ENCODE results near the gene TRIM72. TPM values are rescaled to one million over a fixed set of nuclear protein-coding genes. Genes with fewer than 3 reads are reported as not detected.
"Not testable (repeated sequence)": the region's sequence is repeated elsewhere in the genome, so short reads cannot be mapped to it uniquely, and the experiment has no call there.

The TRIM72 gene
- polyA plus RNA-seq, 1 donor: 0.17 TPM

DNA sequence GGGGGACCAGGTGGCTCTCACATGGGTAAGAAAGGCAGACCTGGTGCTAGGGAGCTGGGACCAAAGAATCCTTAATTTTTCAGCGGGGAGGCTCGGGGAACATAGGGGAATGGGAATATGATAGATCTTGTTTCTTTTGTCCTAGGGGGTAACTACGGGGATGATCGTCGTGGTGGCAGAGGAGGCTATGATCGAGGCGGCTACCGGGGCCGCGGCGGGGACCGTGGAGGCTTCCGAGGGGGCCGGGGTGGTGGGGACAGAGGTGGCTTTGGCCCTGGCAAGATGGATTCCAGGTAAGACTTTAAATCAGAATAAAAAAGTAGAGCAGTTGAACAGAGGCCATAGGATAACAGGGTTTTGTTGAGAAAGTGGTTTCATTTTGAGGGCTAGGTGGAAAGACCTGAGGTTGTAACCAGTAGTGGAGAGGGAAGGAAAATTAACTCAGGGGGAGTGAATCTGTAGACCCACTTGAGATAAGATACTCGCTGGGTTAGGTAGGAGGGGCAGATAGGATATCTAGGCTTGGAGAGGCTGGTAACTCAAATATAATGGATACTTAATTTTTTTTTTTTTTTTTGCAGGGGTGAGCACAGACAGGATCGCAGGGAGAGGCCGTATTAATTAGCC is 23.0 kb upstream of the TRIM72 start:
- no peak for DNase-seq

DNA sequence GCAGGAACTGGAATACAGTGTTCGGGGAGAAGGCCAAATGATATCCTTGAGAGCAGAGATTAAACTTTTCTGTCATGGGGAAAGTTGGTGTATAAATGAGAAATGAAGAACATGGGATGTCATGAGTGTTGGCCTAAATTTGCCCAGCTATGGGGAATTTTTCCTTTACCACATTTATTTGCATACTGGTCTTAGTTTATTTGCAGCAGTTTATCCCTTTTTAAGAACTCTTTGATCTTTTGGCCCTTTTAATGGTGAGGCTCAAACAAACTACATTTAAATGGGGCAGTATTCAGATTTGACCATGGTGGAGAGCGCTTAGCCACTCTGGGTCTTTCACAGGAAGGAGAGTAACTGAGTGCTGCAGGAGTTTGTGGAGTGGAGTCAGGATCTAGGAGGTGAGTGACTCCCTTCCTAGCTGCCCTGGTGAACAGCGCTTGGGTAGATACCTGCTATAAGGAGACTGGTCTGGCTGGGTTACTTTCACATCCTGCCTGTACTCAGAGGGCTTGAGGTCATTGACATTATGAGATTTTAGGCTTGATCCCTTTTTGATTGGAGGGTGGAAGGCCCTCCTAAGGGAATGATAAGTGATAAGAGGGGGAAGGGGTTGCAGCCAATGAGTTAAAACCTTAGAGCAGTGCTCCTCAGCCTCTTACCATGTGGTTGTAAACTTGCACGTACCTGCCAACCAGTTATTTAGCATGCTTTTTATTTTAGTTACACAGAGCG is 22.1 kb upstream of the TRIM72 start:
- no peak for DNase-seq

DNA sequence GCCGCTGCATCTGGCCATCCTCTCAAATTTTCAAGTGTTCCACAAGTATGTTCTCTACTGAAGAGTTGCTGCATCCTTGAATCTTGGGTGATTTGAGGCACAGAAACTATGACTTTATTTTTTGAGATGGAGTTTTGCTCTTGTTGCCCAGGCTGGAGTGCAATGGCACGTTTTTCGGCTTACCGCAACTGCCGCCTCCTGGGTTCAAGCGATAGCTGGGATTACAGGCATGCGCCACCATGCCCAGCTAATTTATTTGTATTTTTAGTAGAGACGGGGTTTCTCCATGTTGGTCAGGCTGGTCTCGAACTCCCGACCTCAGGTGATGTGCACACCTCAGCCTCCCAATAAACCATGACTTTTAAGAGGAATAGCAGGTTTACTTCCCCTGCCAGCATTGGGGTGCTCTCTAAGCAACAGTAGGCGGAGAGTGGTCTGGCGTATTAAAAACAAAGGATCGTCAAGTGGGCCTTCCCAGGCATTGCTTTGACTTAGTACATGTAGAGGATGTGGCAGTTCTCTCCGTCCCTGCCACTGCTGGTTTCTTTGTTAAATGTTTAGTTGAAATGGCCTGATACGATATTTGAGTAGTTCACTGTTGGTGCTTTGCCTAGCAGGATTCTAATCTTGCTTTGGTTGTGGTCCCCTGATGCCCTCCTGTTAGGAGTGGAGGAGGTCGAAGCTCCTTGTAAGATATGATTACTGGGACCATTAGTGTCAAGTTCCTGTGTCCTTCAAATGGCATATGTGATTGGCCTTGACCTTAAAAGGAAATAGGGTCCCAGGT is 20.9 kb upstream of the TRIM72 start:
- DNase-seq: no peak

DNA sequence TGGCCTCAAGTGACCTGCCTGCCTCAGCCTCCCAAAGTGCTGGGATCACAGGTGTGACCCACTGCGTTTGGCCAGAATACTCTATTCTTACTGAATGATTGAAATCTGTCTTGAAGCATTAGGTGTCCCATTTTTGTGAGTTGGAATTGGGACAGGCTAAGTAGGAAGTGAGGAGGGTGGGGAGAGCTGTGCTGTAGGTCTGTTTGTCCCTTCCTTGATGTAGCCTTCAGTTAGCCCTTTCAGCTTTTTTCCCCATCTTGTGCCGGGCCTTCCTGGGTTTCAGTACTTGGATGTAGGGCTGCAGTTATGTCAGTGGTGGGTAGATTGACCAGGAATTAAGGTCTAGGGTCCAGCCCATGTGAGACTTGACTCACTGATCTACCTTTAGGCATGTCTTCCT is 20.0 kb upstream of the TRIM72 start:
- DNase-seq: no peak

DNA sequence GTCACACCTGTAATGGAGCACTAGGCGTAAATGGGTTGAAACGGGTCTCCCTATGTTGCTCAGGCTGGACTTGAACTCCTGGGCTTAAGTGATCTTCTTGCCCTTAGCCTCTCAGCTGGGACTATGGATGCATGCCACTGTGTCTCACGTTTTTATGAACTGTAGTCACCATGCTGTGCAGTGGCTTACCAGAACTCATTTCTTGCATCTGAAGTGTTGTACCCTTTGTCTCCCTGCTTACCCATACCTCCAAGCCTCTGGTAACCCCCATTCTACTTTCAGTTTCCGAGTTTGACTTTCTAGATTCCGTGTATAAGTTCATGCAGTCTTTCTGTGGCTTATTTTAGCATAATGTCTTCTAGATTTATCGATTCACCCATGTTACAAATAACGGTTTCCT is 19.0 kb upstream of the TRIM72 start:
- DNase-seq: no peak

DNA sequence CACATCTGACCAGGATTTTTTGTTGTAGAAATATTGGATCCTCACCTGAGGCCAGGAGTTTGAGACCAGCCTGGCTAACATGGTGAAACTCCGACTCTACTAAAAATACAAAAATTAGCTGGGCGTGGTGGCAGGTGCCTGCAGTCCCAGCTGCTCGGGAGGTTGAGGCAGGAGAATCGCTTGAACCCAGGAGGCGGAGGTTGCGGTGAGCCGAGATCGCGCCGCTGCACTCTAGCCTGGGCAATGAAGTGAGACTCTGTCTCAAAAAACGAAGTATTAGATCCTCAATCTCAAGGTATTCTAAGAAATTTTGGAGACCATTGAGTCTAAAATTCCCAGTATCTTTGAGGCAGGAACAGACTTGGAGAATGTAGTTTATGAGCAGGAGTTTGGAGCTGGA is 18.1 kb upstream of the TRIM72 start:
- DNase-seq: not testable (repeated sequence)

DNA sequence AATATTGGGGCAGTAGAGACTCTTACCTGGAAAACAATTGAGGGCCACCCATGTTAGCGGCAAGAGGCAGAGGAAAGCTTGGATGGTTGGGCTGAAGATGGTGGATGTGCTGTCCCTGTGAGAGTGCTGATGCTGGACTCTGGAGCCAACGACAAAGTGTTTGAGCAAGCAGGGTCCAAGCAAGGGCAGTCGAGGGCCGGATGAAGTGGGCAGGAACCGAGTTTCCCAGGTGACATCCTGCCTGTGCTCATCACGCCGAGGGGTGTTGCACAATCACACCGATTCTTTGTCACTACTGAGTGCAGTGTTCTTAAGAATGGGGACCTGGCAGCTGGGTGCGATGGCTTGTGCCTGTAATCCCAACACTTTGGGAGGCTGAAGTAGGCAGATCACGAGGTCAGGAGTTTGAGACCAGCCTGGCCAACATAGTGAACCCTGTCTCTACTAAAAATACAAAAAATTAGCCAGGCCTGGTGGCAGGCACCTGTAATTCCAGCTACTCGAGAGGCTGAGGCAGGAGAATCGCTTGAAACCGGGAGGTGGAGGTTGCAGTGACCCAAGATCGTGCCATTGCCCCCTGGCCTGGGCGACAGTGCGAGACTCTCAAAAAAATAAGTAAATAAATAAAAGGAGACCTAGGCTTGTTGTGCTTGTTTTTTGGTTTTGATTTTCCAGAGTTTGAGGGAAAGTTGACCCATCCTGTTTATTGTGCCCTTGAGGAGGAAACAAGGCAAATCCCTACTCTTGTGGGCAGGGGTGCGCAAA is 17.4 kb upstream of the TRIM72 start:
- no peak for DNase-seq

DNA sequence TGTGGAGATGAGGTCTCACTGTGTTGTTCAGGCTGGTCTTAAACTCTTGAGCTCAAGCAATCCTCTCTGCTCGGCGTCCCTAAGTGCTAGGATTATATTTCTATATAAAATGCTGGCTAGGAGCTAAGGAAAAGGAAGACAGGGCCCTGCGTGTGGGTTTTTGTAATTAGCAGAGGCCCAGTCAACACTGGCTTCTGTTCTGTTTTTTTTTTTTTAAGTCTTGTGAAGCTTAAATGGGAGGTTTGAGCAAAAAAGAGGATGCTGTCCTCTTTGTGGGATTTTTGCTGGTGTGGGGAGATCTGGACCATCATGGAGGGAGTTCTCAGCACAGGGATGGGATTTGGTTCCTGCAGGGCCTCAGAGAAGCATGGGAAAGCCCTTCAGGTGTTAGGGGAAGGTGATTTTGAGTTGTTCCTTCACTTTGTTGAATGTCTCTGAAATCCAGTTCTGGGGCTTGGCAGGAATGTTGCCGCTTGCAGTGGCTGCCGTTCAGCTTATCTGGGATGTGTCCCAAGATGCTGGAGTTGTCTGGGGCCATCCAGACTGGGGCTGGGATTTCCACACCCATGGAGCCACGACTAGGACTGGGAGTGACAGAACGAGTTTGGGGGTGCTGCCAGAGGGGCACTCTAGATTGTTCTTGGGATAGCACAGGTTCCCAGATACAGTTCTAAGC is 15.6 kb upstream of the TRIM72 start:
- DNase-seq: no peak

DNA sequence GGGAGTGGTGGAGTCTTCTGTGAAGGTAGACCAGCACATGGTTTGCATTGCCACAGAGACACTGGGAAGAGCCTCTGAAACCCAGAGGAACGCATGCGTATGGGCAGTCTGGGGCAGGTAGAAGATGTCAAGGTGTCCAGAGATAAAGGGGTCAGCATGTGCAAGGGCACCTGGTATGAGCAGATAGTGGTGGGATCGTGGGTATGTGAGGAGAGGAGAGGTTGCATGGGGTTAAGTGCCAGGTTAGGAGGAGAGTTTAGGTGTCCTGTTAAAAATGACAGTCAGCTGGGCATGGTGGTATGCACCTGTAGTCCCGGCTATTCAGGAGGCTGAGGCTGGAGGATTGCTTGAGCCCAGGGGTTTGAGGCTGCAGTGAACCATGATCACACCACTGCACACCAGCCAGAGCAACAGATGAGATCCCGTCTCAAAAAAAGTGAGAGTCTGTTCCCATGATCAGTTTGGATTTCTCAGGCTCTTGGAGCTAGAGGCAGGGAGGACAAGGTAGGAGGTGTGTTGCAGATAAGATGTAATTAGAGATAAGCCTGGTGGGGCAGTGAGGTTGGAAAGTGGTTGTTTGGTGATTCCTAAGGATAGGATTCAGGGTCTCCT is 14.4 kb upstream of the TRIM72 start:
- no peak for DNase-seq

DNA sequence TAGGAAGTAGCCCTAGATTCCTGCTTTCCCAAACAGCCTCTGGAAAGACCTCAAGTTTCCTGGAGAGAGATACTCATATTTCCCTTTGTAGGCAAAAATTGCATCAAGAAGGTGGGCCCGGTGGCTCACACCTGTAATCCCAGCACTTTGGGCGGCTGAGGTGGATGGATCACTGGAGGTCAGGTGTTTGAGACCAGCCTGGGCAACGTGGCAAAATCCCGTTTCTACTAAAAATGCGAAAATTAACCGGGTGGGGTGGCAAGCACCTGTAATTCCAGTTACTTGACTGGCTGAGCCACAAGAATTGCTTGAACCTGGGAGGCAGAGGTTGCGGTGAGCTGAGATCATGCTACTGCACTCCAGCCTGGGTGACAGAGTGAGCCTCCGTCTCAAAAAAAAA is 13.8 kb upstream of the TRIM72 start:
- not testable (repeated sequence) for DNase-seq

DNA sequence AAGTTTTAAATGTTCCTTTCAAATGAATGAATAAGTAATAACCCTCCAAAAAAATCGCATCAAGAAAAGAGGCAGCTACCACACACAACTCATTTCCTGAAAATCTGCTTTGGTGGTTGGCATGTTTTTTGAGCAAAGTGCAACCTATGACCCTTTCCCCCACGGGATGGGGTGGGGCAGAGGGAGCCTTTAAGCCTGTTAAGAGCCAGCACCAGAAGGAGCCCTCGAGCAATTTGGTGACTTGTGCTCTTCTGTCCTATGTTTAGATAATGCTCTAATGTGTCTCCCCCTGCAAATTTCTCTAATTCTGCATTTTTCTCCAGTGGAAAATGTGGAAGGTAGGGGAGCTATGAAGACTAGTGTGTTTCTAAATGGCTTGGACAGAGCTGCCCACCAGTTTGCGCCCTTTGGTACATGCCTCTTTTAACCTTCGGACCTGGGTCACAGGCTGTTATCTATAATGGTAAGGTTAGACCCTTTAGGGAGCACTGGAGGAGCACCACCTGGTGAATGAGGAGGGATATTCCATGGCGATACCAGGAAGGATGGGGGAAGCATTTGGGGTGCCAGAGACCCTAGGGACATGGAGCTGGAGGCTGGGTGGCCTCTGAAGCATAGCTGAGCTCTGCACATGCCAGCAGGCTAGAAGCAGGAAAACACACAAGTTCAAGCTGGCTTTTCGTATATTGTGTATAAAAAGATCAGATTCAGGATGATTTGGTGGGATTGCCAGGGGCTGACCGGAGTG is 12.9 kb upstream of the TRIM72 start:
- no peak for DNase-seq

DNA sequence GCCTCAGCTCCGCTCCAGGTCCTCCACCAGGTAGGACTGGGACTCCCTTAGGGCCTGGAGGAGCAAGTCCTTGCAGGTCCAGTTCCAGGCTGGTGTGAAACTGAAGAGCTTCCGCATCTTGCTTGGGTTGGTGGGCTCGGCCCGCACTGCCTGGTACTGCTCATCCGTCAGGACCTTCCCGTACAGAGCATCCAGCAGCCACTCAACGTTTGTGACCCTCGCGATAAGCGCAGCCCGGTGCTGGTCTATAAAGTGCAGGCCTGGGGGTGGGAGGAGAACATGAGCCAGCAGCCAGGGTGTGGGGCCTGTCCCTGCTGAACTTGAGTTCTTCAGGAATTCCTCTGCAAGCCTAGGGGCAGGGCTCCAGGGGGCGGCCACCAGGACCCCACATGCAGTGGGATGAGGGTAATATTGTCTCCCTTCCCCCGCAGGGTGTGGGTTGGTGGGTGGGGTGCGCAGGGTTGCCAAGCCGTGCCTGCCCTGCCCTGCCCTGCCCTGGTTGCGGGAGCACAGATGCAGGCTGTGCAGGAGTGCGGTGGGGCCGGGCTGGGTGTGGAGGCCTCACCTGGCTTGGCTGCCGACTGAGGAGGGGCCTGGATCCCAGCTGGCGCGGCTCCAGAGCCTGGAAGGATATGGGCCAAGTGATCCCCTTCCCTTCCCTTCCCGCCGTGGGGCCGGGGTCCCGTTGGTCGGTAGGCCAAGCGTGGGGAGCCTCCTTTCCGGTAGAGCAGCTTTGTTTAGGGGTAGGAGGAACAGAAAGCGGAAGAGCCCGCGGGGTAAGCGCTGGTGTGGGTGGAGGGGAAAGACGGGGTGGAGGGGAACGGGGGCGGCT is 12.1 kb upstream of the TRIM72 start:
- DNase-seq: no peak

DNA sequence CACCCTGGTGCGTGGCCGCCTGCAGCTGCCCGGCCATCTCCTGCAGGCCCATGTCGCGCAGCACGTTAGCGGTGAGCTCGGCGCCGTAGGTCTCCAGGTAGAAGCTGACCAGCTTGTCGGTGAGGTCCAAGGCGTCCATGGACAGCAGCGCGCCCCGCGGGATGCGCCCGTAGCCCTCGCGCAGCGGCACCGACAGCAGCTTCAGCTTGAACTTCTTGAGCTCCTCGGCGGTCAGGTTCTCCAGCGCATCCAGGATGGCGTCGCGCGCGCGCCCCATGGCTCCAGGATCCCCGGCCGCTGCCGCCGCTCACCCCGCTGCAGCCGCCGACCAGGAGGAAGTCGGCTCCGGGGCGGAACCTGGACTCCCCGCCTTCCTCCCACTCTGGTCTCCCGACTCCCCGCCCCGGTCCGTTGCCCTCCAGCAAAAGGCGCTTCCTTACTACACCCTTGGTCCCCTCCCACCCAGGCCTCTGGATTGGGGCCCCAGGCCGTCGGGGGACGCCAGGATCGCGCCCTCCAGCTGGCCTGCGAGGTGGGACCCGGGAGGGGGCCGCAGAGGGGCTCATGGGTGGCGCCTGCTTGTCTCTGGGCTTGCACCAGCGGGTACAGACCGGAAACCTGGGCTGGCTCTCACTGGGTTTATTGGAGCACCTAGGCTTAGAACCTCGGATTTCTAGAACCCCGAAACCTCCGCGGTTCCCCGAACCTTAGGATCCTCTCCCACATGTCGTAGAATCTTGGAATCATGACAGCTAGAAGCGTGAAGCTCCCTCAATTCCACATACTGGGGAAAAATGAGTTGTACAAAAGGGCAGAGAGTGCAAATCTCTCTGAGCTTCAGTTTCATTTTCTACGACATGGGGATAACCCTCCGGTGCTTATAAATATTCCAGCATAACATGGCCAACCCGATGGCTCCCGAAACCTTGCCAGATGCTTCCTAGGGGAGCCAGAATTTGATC is 11.2 kb upstream of the TRIM72 start, which contains the start of gene PYCARD:
Gene PYCARD (minus strand): TSS at position 347 of the 962 bp plus-strand sequence. CDS start 70 bp downstream, at position 277.
- no peak for DNase-seq

DNA sequence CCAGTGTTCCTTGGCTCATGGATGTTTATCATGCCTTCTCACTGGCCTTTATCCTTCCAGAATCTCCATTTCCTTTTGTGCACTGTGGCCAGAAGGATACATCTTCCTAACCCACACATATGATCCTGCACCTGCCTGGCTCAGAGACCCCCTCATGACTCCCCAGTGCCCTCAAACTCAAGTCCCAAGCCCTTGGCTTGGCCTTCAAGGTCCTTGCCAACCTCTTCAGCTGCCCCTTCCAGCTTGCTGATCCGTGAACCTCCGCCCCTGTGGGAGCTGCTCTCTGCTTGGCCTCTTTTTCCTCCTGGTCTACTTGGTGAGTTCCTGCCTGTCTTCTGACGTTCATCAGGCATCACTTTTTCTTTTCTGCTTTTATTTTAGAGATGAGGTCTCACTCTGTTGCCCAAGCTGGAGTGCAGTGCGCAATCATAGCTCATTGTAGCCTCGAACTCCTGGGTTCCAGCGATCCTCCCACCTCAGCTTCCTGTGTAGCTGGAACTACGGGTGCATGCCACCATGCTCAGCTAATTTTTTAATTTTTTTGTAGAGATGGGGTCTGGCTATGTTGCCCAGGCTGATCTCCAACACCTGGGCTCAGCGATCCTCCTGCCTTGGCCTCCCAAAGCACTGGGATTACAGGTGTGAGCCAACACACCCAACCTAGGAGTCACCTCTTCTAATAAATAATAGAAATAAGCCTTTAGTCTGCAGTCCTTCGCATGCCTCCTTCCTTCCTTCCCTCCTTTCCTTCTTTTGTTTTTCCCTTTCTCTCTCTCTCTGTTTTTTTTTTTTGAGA is 8.8 kb upstream of the TRIM72 start:
- DNase-seq: no peak

DNA sequence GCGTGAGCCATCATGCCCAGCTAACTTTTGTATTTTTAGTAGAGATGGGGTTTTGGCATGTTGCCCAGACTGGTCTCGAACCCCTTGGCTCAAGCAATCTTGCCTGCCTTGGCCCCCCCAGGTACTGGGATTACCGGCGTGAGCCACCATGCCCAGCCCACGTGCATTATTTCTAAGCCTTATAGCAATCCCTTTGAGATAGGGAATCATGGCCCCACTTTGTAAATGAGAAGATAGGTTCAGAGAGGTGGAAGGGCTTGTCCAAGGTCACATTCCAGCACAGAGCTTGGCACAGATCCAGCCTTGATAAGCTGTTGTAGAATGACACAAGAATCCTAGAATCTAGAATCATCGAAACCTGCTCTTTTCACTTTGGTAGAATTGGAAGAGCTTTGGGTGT is 7.1 kb upstream of the TRIM72 start:
- no peak for DNase-seq

DNA sequence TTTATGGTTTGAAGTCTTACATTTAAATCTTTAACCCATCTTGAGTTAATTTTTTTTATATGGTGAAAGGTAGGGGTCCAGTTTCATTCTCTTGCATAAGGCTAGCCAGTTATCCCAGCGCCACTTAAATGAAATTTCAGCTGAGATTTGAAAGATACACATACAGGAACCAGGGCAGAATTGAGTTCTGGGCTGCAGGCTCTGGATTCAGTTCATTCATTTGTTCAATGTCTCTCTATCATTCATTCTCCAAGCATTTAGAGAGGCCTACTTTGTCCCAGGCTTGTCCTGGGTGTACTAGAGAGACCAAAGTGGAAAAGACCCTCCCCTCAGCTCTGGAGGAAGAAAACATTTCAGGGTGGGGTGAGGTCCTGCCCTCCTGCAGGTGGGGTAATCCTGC is 577 bp upstream of the TRIM72 start:
- DNase-seq: no peak

DNA sequence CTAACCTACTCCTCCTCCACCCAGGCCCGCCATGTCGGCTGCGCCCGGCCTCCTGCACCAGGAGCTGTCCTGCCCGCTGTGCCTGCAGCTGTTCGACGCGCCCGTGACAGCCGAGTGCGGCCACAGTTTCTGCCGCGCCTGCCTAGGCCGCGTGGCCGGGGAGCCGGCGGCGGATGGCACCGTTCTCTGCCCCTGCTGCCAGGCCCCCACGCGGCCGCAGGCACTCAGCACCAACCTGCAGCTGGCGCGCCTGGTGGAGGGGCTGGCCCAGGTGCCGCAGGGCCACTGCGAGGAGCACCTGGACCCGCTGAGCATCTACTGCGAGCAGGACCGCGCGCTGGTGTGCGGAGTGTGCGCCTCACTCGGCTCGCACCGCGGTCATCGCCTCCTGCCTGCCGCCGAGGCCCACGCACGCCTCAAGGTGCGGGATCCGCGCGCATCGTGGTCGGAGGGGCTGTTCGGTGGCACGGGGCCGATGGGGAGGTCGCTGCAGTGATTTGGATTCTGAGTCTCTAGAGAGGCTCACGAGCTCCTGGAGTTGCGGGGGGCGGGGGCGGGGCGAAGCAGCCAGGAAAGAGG is 878 bp downstream of the TRIM72 start:
- no peak for DNase-seq

Measured in left kidney (tissue), 2 donors.